Measurements from ENCODE around the gene C1QTNF3. TPM values are rescaled to one million over a fixed set of nuclear protein-coding genes. Genes with fewer than 3 reads are reported as not detected.
"Not testable (repeated sequence)": the region's sequence is repeated elsewhere in the genome, so short reads cannot be mapped to it uniquely, and the experiment has no call there.

C1QTNF3 gene, protein sequence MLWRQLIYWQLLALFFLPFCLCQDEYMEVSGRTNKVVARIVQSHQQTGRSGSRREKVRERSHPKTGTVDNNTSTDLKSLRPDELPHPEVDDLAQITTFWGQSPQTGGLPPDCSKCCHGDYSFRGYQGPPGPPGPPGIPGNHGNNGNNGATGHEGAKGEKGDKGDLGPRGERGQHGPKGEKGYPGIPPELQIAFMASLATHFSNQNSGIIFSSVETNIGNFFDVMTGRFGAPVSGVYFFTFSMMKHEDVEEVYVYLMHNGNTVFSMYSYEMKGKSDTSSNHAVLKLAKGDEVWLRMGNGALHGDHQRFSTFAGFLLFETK
- total RNA-seq, result 1 to 10 TPM; 2.7 to 4.6 TPM

DNA sequence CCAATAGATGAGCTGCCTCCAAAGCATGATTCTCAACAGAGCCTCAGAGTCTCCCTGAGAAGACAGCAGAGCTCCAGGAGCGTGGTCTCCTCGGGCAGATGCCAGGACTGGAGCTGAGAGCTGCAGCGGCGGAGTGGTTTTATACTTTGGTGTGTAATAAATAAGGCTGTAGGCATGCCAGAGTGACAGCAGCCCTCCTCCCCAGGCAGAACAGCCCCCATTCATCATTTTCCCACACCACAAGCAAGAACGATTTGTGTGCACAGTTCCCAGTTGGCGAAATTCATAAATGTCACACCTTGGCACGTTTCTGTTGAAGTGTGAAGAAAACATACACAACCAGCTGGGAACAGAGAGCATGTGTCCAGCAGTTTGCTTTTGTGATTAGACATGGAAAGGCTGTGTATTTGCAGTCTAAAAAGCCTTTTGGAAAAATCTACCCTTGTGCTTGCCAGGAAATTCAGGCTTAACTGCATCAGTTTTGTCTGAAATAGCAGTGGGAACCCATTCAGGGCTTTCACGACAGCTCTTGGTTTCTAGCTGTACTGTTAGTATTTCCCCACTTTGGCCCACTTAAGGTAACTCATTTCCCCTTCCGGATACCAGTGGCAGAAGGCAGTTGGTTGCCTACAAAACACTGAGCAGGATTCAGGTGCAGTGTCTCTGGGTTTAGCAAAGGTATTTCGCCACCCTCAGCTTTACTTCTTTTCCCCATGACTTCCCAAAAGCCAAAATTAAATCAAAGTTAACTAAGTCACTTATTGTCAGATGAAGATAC, at the start of gene C1QTNF3:
Gene C1QTNF3 (minus strand): TSS at position 115 of the 778 bp plus-strand sequence. CDS start 88 bp downstream, at position 27.
- no peaks in the 10 kb centered on the region for H3K27me3 ChIP-seq
- no peak within 1 kb of the TSS for H3K4me3 ChIP-seq
- H3K27ac ChIP-seq, result no peak within 1 kb of the TSS
- TF ChIP-seq, protein P1, sequence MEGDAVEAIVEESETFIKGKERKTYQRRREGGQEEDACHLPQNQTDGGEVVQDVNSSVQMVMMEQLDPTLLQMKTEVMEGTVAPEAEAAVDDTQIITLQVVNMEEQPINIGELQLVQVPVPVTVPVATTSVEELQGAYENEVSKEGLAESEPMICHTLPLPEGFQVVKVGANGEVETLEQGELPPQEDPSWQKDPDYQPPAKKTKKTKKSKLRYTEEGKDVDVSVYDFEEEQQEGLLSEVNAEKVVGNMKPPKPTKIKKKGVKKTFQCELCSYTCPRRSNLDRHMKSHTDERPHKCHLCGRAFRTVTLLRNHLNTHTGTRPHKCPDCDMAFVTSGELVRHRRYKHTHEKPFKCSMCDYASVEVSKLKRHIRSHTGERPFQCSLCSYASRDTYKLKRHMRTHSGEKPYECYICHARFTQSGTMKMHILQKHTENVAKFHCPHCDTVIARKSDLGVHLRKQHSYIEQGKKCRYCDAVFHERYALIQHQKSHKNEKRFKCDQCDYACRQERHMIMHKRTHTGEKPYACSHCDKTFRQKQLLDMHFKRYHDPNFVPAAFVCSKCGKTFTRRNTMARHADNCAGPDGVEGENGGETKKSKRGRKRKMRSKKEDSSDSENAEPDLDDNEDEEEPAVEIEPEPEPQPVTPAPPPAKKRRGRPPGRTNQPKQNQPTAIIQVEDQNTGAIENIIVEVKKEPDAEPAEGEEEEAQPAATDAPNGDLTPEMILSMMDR (IDR thresholded peaks at IDR 0.05), result no peak
- H3K36me3 ChIP-seq, result no peaks in the 10 kb centered on the region
- intact Hi-C loops (cut with DNase I), result no loop called here
- no peaks in the 10 kb centered on the region for H3K9me3 ChIP-seq
- no peaks in the 10 kb centered on the region for H3K4me1 ChIP-seq
- no peak within 1 kb of the TSS for H3K9ac ChIP-seq (ENCODE audit: low read depth in 2 of 2, low read length in 2 of 2)
- no peak for DNase-seq

DNA sequence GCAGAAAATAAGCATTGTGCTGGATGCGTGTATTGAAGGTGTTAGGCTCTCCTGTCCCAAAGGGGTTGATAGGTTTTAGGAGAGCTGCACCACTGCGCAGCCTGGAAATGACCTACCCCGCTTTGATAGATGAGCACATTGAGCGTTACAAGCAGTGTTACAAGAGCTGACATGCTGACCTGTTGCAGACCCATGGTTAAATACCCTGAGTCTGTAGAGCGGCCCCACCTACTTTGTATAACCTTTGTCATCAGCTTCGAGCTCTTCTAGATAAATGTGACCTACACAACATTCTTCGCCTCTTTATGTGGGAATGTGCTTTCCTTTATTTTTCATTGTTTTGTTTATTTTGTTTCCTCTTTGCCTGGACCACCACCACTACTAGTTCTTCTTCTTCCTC, 48.0 kb upstream of the C1QTNF3 start:
- H3K4me3 ChIP-seq; H3K27ac ChIP-seq; intact Hi-C loops (cut with DNase I); H3K4me1 ChIP-seq; DNase-seq; H3K36me3 ChIP-seq; H3K27me3 ChIP-seq; H3K9ac ChIP-seq (ENCODE audit: low read depth in 2 of 2, low read length in 2 of 2); H3K9me3 ChIP-seq: not testable (repeated sequence)

DNA sequence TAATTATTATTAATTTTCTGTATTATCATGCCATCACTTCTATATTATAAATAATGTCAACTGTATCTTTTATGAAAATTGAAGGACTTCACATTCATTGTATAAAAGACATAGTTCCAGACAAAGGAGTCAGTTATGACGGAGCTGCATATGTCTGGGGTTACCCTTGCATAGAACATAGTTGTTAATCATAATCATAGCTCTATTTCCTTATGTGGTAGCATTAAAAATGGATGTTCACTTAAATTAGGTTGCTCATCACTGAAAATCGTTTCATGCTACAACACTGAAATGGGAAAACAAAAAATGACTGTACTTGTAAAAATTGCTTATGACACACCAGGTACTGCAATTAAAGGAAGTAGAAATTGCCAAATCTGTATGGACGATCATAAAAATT, 46.8 kb upstream of the C1QTNF3 start:
- H3K27ac ChIP-seq; H3K9ac ChIP-seq (ENCODE audit: low read depth in 2 of 2, low read length in 2 of 2); H3K36me3 ChIP-seq; intact Hi-C loops (cut with DNase I); DNase-seq; H3K4me1 ChIP-seq; H3K9me3 ChIP-seq; H3K27me3 ChIP-seq; H3K4me3 ChIP-seq: not testable (repeated sequence)

DNA sequence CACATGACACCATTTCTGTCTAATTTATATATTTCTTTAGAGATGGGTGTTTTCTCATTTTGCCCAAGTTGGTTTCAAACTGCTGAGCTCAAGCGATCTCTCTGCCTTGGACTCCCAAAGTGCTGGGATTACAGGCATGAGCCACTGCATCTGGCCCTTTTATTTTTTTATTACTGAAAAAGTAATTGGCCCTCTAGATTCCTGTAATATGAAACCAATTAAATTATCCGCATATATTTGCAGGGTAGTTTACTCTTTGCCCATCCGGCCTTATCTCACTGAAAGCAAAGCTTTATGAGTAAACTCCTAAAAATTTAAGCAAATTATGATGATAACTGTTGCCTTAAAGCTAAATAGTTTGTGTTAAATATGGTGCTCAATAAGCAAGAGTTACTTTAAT, 44.7 kb upstream of the C1QTNF3 start:
- H3K4me1 ChIP-seq; H3K9me3 ChIP-seq; H3K36me3 ChIP-seq; H3K27ac ChIP-seq; H3K27me3 ChIP-seq; intact Hi-C loops (cut with DNase I); H3K4me3 ChIP-seq; H3K9ac ChIP-seq (ENCODE audit: low read depth in 2 of 2, low read length in 2 of 2); DNase-seq: not testable (repeated sequence)

DNA sequence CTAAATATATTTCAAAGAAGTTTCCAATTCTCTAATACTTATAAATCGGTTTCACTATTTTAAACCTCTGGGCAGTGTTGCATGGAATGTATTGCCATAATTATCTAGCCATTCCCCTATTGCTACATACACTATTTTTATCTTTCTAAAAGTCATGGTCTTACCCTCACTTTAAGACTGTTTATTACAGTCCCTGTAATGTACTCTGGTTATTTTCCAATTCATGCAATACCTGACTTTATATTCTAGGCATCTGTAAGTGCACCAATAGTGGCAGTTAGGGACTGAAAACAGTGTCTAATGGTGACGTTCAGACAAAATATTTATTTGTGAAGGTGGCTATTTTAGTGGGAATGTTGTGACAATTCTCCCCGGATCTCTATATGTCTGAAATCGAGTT, 40.9 kb upstream of the C1QTNF3 start:
- not testable (repeated sequence) for H3K36me3 ChIP-seq, DNase-seq

DNA sequence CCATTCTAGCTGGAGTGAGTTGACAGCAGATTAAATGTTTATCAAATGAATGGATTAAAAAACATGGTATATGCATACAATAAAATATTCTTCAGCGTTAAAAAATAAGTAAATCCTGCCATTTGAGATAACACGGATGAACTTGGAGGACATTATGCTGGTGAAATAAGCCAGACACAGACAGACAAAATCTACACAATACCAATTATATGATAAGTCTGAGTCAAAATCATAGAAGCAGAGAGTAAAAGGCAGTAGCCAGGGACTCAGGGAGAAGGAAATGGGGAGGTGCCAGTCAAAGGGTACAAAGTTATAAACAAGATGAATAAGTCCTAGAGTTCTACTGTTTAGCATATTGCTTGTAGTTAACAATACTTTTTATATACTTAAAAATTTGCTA, 36.5 kb upstream of the C1QTNF3 start:
- intact Hi-C loops (cut with DNase I); H3K36me3 ChIP-seq; DNase-seq; H3K27me3 ChIP-seq; H3K4me1 ChIP-seq; H3K9me3 ChIP-seq; H3K27ac ChIP-seq; H3K9ac ChIP-seq (ENCODE audit: low read depth in 2 of 2, low read length in 2 of 2); H3K4me3 ChIP-seq: not testable (repeated sequence)

More for the DNA sequence above, 40.9 kb upstream of the C1QTNF3 start:
- H3K9me3 ChIP-seq; H3K9ac ChIP-seq (ENCODE audit: low read depth in 2 of 2, low read length in 2 of 2); intact Hi-C loops (cut with DNase I); H3K4me3 ChIP-seq; H3K27ac ChIP-seq; H3K4me1 ChIP-seq; H3K27me3 ChIP-seq: not testable (repeated sequence)

DNA sequence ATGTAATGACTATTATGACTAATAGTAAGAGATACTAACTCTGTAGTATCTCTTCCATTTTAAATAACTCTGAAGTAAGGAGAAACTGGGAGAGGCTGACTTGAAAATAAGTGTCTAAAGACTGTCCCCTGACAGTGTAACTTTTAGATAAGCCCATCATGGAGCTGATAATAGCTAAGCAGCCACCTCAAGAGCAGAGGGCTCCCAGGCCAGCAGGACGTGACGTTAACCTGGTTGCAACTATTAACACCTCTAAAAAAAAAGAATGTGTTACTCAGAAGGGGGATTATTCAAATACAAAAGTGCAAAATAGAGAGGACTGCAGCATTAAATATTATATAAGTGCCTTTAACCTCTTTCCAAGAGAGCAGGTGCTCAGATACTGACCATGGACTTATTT, 34.6 kb upstream of the C1QTNF3 start:
- H3K36me3 ChIP-seq; H3K27me3 ChIP-seq; H3K4me3 ChIP-seq; H3K9ac ChIP-seq (ENCODE audit: low read depth in 2 of 2, low read length in 2 of 2); H3K4me1 ChIP-seq; DNase-seq; H3K9me3 ChIP-seq; H3K27ac ChIP-seq; intact Hi-C loops (cut with DNase I): not testable (repeated sequence)

DNA sequence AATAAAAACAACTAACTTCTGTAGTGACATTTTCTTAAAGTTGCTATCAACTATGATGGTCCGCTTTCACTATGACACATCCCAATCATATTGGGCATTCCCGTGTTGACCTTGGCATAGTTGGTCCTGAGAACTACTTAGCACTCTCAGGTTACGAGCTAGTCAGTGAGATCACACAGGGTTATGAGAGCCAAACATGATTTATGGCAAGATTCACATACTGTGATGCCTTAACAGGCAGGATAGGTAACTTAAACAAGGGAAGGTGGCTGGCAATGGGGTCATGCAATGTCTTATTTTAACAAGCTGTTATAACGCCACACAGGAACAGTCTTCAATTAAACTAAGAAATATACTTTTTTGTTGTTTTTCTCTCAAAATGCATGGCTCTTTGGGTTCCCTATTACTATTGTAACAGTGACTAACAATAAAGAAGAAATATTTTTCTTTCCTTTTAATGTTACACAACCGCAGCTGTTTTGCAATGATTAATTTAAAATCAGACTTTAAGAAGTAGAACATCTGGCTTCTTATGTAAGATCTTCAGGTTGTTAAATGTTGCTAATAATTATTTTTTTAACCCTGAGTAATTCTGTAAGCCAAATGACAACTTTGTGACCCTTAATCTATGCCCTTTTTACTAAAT, 33.8 kb upstream of the C1QTNF3 start:
- H3K4me1 ChIP-seq; DNase-seq; H3K9ac ChIP-seq (ENCODE audit: low read depth in 2 of 2, low read length in 2 of 2); H3K9me3 ChIP-seq; H3K27me3 ChIP-seq; intact Hi-C loops (cut with DNase I); H3K36me3 ChIP-seq; H3K27ac ChIP-seq; H3K4me3 ChIP-seq: not testable (repeated sequence)

DNA sequence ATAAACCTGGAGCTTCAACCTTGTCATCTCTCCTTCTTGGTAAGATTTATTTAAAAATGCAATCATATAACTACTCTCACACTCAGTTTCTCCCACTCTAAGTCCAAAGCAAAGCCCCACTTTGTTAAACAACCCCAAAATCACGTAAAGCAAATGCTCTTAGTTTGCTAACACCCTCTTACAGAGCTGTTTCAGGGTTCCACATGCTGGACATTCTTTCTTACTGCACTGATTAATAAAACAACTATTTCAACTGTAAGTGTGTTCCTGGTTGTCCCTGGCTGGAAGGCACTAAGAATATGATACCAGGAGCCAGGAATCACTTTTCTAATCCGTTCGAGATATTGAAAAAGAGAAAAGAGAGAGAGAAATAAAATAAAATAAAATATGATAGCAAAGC, 31.5 kb upstream of the C1QTNF3 start:
- DNase-seq; H3K4me1 ChIP-seq; H3K36me3 ChIP-seq; H3K9me3 ChIP-seq; H3K4me3 ChIP-seq; H3K27ac ChIP-seq; H3K27me3 ChIP-seq; H3K9ac ChIP-seq (ENCODE audit: low read depth in 2 of 2, low read length in 2 of 2); intact Hi-C loops (cut with DNase I): not testable (repeated sequence)

DNA sequence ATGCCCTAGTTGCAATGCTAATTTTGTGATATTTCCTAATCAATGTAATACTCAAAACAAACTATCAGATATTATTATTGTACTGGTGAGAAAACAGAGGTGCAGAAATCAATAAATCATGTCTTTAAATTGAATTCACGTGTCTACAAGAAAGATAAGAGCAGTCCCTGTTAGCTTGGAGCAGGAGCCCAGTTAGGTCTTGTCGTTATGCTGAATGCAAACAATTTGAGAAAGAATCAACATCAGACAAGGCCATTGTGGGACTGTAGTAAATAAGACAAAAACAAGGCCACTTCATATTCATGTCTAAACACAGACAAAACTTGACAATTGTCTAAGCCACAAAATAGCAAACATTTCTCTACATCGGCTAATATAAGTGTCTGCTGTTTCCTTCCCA, 31.1 kb upstream of the C1QTNF3 start:
- H3K27ac ChIP-seq; intact Hi-C loops (cut with DNase I); H3K4me3 ChIP-seq; H3K9me3 ChIP-seq; H3K27me3 ChIP-seq; H3K36me3 ChIP-seq; H3K4me1 ChIP-seq; DNase-seq; H3K9ac ChIP-seq (ENCODE audit: low read depth in 2 of 2, low read length in 2 of 2): not testable (repeated sequence)

DNA sequence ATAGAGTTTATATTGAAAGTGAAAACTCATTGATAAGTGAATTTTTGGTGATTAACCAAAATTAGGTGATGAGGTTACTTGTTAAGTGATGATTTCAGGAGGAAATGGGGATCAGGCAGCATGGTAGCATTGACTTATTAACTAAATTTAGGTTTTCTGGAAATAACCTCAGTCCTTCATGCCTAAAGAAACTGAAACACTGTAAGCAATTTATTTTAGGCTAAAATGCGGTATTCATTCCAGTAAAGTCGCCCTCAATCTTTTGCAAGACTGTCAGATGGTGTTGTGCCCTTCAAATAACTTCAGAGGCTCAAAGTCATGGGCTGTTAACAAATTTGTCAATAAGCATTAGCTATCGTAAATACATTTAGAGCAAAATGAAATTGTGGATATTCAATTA, 27.6 kb upstream of the C1QTNF3 start:
- H3K27me3 ChIP-seq; intact Hi-C loops (cut with DNase I); H3K36me3 ChIP-seq; H3K9ac ChIP-seq (ENCODE audit: low read depth in 2 of 2, low read length in 2 of 2); H3K4me1 ChIP-seq; H3K27ac ChIP-seq; H3K4me3 ChIP-seq; H3K9me3 ChIP-seq; DNase-seq: not testable (repeated sequence)

All from colonic mucosa (tissue), 4 donors.